ENCODE results near the gene GIGYF2. TPM values are rescaled to one million over a fixed set of nuclear protein-coding genes. Genes with fewer than 3 reads are reported as not detected.
A peak's percentile ranks its signal among the peaks of the same experiment; 100 is the strongest.

Gene GIGYF2
- total RNA-seq, 6 donors from 2014 or later = 54.7 to 127 (median 70.8) TPM

- peaks cover 24 to 80% (median 45%) of the 10 kb centered on the region in 4 donors for H3K36me3 ChIP-seq
- peaks cover 16 to 25% (median 21%) of the 10 kb centered on the region in 4 donors for H3K4me1 ChIP-seq
- H3K9me3 ChIP-seq = no peaks in the 10 kb centered on the region
- 94 to 97% methylated on average over 4 of the region's 4 CpGs for WGBS, 2 donors
- no peak overlapping the region for H3K27ac ChIP-seq
- no peaks in the 10 kb centered on the region for H3K27me3 ChIP-seq
- DNase-seq = no peak
- no peak for ATAC-seq (ENCODE audit: low FRiP score in 2 of 2)
- no peak overlapping the region for H3K4me3 ChIP-seq
- TF ChIP-seq CTCF (IDR thresholded peaks at IDR 0.05) = no peak
- no peak for TF ChIP-seq POLR2A (IDR thresholded peaks at IDR 0.05)
- TF ChIP-seq EP300 (IDR thresholded peaks at IDR 0.05) = no peak
Observed at GRCh38 chr2:232836934-232837333, 139.8 kb downstream of the GIGYF2 start.

DNA sequence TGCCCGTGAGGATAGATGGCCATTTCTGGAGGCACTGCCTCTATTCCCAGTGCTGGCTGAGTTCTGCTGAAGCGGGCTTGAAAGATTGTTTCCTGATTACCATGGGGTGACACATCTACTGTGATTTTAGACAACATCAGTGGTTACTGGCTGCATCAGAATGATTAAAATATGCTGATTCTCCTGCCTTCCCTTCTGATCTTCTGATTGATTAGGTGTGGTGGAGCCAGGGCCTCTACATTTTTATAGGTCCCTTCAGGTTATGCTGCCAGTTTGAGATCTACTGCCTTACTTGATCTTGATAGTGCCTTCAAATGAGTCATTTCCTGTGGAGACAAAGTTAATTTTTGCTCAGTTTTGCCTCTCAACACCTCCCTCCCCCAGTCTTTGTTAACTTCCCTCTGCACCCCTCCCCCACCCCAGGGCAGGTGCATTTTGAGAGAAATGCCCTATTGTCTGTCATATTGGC is 141.3 kb downstream of the GIGYF2 start:
- Histone ChIP-seq H3K27ac (peak overlapping the region; percentile 9 to 59 (median 52)), H3K36me3 (peaks cover 14 to 76% (median 37%) of the 10 kb centered on the region in 4 donors), H3K9me3 (no peaks in the 10 kb centered on the region), H3K27me3 (no peaks in the 10 kb centered on the region), H3K4me3 (no peak overlapping the region), H3K4me1 (peaks cover 16 to 25% (median 21%) of the 10 kb centered on the region in 4 donors)
- ATAC-seq (ENCODE audit: low FRiP score in 2 of 2) (peak in 1 of 2 donors; percentile 27), DNase-seq (no peak)
- WGBS, 2 donors = 50 to 60% methylated on average over 2 of the region's 2 CpGs
- TF ChIP-seq POLR2A (IDR thresholded peaks at IDR 0.05) = no peak
- no peak for TF ChIP-seq EP300 (IDR thresholded peaks at IDR 0.05)
- no peak for TF ChIP-seq CTCF (IDR thresholded peaks at IDR 0.05)
- TF ChIP-seq POLR2AphosphoS5 (IDR thresholded peaks at IDR 0.05) = no peak

- peak; percentile 9 to 40 for TF ChIP-seq POLR2AphosphoS5 (IDR thresholded peaks at IDR 0.05)
- TF ChIP-seq POLR2A (IDR thresholded peaks at IDR 0.05) = no peak
- H3K4me3 ChIP-seq = no peak overlapping the region
- H3K27me3 ChIP-seq = no peaks in the 10 kb centered on the region
- H3K27ac ChIP-seq = peak overlapping the region in 2 of 4 donors; percentile 49 to 55
- DNase-seq = peak in 1 of 2 donors; percentile 78
- peaks cover 16 to 25% (median 21%) of the 10 kb centered on the region in 4 donors for H3K4me1 ChIP-seq
- peaks cover 6 to 76% (median 35%) of the 10 kb centered on the region in 4 donors for H3K36me3 ChIP-seq
- no peaks in the 10 kb centered on the region for H3K9me3 ChIP-seq
- 24 to 33% methylated on average over 9 of the region's 9 CpGs for WGBS, 2 donors
- peak in 1 of 2 donors; percentile 78 for ATAC-seq (ENCODE audit: low FRiP score in 2 of 2)
Observed at GRCh38 chr2:232839411-232840079, 142.4 kb downstream of the GIGYF2 start.

- H3K4me1 ChIP-seq = peaks cover 15 to 22% (median 19%) of the 10 kb centered on the region in 4 donors
- H3K4me3 ChIP-seq = no peak overlapping the region
- TF ChIP-seq POLR2AphosphoS5 (IDR thresholded peaks at IDR 0.05) (no peak), CTCF (IDR thresholded peaks at IDR 0.05) (no peak), EP300 (IDR thresholded peaks at IDR 0.05) (no peak), POLR2A (IDR thresholded peaks at IDR 0.05) (no peak)
- H3K36me3 ChIP-seq = peaks cover 29 to 81% (median 50%) of the 10 kb centered on the region in 4 donors
- no peak overlapping the region for H3K27ac ChIP-seq
- H3K27me3 ChIP-seq = no peaks in the 10 kb centered on the region
- DNase-seq (no peak), ATAC-seq (ENCODE audit: low FRiP score in 2 of 2) (no peak)
- no peaks in the 10 kb centered on the region for H3K9me3 ChIP-seq
- 62 to 68% methylated on average over 2 of the region's 2 CpGs for WGBS, 2 donors
Observed at GRCh38 chr2:232842689-232843088, 145.6 kb downstream of the GIGYF2 start.

GRCh38 chr2:232843834-232844233 is 146.7 kb downstream of the GIGYF2 start:
- no peak for DNase-seq
- TF ChIP-seq POLR2AphosphoS5 (IDR thresholded peaks at IDR 0.05) (no peak), CTCF (IDR thresholded peaks at IDR 0.05) (no peak), POLR2A (IDR thresholded peaks at IDR 0.05) (no peak), EP300 (IDR thresholded peaks at IDR 0.05) (no peak)
- H3K27ac ChIP-seq = no peak overlapping the region
- H3K4me3 ChIP-seq = no peak overlapping the region
- peaks cover 4 to 13% (median 8%) of the 10 kb centered on the region in 4 donors for H3K4me1 ChIP-seq
- 87 to 93% methylated on average over 3 of the region's 3 CpGs for WGBS, 2 donors
- peaks cover 38 to 92% (median 58%) of the 10 kb centered on the region in 4 donors for H3K36me3 ChIP-seq
- ATAC-seq (ENCODE audit: low FRiP score in 2 of 2) = no peak
- H3K27me3 ChIP-seq = no peaks in the 10 kb centered on the region
- H3K9me3 ChIP-seq = no peaks in the 10 kb centered on the region
